Measurements from ENCODE around the gene RNF114.
"Not testable (repeated sequence)": the region's sequence is repeated elsewhere in the genome, so short reads cannot be mapped to it uniquely, and the experiment has no call there.

The RNF114 gene

GRCh38 chr20:49925901-49926454, 10.2 kb upstream of the RNF114 start:
- DNase-seq (ENCODE audit: low read depth in 2 of 2, low spot score in 1 of 2), result no peak

- peak; percentile 65 to 66 for DNase-seq (ENCODE audit: low read depth in 2 of 2, low spot score in 1 of 2)
These were observed 7.6 kb upstream of the RNF114 start for GRCh38 chr20:49928411-49929141.

GRCh38 chr20:49929142-49929494, 7.1 kb upstream of the RNF114 start:
- no peak for DNase-seq (ENCODE audit: low read depth in 2 of 2, low spot score in 1 of 2)

- no peak for DNase-seq (ENCODE audit: low read depth in 2 of 2, low spot score in 1 of 2)
These were observed 448 bp upstream of the RNF114 start for GRCh38 chr20:49935746-49936152.

GRCh38 chr20:49937027-49937929, 1.1 kb downstream of the RNF114 start:
- DNase-seq (ENCODE audit: low read depth in 2 of 2, low spot score in 1 of 2), result no peak

- DNase-seq (ENCODE audit: low read depth in 2 of 2, low spot score in 1 of 2), result no peak
These were observed 2.3 kb downstream of the RNF114 start for GRCh38 chr20:49938173-49939163.

- no peak for DNase-seq (ENCODE audit: low read depth in 2 of 2, low spot score in 1 of 2)
These were observed 5.3 kb downstream of the RNF114 start for GRCh38 chr20:49941456-49941855.

GRCh38 chr20:49942303-49942702, 6.1 kb downstream of the RNF114 start:
- DNase-seq (ENCODE audit: low read depth in 2 of 2, low spot score in 1 of 2), result no peak

- no peak for DNase-seq (ENCODE audit: low read depth in 2 of 2, low spot score in 1 of 2)
These were observed 6.7 kb downstream of the RNF114 start for GRCh38 chr20:49942942-49943341.

GRCh38 chr20:49945306-49945700, 9.1 kb downstream of the RNF114 start:
- no peak for DNase-seq (ENCODE audit: low read depth in 2 of 2, low spot score in 1 of 2)

- DNase-seq (ENCODE audit: low read depth in 2 of 2, low spot score in 1 of 2), result no peak
These were observed 9.7 kb downstream of the RNF114 start for GRCh38 chr20:49945701-49946477.

- DNase-seq (ENCODE audit: low read depth in 2 of 2, low spot score in 1 of 2), result no peak
These were observed 12.0 kb downstream of the RNF114 start for GRCh38 chr20:49948178-49948577.

- DNase-seq (ENCODE audit: low read depth in 2 of 2, low spot score in 1 of 2), result no peak
These were observed 12.8 kb downstream of the RNF114 start for GRCh38 chr20:49948809-49949507.

GRCh38 chr20:49951151-49951550, 15.0 kb downstream of the RNF114 start:
- no peak for DNase-seq (ENCODE audit: low read depth in 2 of 2, low spot score in 1 of 2)

GRCh38 chr20:49955167-49955566, 19.0 kb downstream of the RNF114 start:
- DNase-seq (ENCODE audit: low read depth in 2 of 2, low spot score in 1 of 2), result no peak

- DNase-seq (ENCODE audit: low read depth in 2 of 2, low spot score in 1 of 2), result not testable (repeated sequence)
These were observed 19.7 kb downstream of the RNF114 start for GRCh38 chr20:49955830-49956396.

- no peak for DNase-seq (ENCODE audit: low read depth in 2 of 2, low spot score in 1 of 2)
These were observed 20.5 kb downstream of the RNF114 start for GRCh38 chr20:49956689-49957088.

GRCh38 chr20:49957089-49957938, 21.1 kb downstream of the RNF114 start:
- DNase-seq (ENCODE audit: low read depth in 2 of 2, low spot score in 1 of 2), result not testable (repeated sequence)

Measured in stimulated activated CD8-positive, alpha-beta memory T cell treated with anti-CD3 and anti-CD28 coated beads, Interleukin-4, amount 100 ng/mL, for 1 hour (primary cell).